GM19238 (cell line): Measurements from ENCODE around the gene TUBA4A.
"Not testable (repeated sequence)": the region's sequence is repeated elsewhere in the genome, so short reads cannot be mapped to it uniquely, and the experiment has no call there.

ENCODE experiments used
- DNase-seq: peaks from one replicate; pipeline ENCODE4 v3.0.0; 2011; ENCODE audit warnings: low spot score; ENCODE audit not compliant: insufficient read length

Gene TUBA4A

DNA sequence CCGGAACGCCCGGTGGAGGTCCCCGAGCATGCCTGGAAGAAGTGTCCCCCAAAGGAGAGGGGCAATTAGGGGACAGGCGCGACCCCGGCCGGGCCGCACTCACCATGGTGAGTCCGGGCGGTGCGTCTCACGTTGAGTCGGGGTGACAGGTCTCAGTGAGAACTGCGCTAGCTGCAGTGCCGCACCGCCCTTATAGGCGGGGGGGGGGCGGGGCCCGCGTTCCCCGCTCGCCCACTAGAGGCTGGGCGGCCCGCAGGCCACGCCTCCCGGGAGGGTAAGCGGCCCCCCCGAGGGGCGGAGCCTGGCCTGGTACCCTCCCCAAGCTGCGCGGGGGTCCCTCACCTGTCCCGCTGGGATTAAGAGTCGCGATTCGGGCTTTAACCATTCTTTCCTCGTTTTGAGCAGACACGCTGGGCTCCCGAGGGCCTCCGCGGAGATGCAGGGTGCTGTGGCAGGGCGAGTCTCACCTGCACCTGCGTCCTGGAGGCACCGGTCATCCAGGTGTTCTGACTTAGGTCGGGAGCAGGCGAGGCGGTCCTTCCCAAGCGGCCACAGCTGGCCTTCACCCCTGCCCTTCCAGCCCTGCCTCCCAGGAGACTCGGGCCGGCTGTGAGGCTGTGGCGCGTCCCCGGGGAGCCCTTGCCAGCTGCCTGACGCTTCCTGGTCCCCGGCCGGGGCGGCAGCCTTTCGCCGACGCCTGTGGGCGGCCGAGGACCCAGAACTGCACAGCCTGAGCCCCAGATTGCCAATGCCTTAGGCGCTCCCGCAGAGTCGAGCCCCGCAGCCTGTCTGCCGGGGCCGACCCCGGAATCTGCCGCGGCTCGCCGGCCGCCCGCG lies at the start of gene TUBA4A:
Gene TUBA4A (minus strand): TSS at position 166 of the 837 bp plus-strand sequence. CDS start 60 bp downstream, at position 106.
- peak; percentile 96 for DNase-seq

DNA sequence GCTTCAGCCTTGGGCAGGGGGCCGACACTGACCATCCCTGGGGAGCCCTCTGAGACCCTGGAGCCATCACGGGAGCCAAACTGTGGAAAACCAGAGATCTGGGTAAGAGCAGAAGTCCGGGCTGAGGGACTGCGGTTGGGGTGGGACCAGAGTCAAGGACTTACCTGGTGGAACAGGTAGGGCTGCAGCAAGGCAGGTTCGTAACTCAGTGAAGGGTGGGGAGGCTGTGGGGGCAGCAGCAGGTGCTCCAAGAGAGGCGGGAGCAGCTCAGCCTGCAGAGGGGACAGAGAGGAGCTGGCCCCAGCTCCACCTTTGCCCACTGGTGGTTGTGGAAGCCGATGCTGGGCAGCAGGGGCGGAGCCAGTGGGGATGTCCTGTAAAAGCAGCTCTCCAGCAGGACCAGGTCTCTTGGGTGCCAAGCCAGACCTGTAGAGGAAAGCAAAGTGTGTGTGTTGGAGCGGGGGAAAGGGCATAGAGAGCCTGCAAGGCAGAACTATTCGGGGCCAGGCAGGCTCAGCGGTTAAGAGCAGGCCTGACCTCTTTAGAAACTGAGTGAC lies 48.8 kb upstream of the TUBA4A start:
- DNase-seq, result no peak

DNA sequence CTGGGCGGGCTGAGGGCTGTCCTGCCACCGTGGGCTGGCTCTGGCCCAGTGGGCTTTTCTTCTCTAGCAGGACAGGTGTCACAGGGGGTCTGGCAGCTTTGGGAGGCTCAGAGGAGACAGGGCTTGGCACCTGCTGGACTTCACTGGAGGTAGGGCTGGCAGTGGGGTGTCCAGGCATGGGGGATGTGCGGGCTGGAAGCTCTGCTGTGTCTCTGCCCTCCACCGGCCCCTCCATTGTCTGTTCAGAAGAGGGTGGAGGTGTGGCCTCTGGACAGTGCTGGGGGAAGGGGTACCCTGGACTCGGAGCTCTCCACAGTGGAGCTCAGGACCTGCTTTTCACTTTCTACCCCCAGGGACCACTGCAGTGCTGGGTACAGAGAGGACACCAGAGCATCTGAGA lies 46.3 kb upstream of the TUBA4A start:
- no peak for DNase-seq

DNA sequence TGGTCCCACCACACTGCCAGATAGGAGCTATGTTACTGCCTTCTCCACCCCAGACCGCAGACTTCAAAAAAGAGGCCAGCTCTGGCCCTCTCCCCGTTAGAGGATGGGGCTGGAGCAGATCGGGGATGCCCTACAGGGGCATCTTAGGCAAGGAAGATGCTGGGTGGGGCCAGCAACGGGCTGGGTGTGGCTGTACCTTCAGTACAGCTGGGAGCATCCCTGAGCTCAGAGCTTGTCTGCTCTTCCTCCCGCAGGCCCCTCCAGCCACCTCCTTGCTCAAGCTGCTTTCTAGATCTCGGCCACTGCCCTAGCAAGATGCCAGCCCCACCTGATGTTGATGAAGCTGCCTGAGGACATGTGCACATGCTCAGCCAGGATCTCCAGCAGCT lies 45.6 kb upstream of the TUBA4A start:
- DNase-seq, result no peak

DNA sequence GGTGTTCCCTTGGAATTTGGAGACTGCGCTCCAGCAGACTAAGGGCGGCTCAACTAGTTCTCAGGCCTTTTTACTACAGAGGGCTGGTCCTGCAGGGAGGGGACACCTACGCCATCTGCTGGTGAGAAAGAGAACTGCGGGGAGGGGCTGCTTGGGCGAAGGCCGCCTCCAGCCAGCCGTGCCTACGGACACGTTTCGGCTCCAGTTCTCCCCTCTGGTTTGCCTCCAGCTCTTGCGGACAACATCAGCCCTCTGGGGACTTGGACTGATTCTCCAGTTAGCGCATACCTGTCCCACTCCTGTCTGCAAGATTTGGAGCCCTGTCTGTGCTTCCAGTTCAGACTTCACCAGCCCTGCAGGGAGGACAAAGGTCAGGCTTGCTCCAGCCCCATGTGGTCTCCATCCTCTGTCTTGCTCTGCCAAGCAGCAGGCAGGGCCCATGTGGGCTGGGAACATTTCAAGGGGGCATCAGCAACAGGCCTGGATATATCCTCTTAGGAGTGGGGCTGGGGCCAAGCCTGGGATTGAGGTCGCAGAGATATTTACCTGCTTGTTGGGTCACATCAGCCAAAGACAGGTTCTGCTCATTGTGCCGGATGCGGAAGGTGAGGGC lies 45.1 kb upstream of the TUBA4A start:
- DNase-seq, result peak; percentile 93

DNA sequence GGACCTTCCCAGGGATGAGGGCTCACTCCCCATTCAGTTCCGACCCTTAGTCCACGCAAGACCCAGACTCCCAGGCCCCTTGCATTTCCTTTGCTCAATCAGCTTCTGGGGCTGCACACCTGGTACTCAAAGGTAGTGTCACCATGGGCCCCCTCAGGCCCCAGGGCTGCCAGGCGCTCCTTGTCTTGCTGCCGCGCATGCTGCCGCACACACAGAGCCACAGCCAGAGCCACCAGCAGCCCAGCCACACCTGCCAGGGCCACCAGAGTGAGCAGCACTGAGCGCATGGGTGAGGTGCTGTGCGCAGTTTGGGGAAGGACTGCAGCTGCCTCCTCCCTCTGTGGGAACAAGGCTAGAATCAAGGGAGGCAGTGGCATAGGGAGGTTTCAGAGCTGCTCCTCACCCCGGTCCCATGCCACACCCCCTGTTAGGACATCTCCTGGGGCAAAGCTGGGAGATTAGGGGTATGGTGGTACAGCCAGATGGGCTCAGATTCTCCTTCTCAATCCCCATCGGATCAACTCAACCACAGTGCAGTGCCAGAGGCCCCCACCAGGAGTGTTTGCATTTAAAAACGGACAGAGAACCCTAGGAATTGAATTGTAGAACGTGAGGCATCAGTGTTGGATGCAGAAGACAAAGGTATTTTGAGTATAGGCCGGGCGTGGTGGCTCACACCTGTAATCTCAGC lies 44.2 kb upstream of the TUBA4A start:
- DNase-seq, result no peak

DNA sequence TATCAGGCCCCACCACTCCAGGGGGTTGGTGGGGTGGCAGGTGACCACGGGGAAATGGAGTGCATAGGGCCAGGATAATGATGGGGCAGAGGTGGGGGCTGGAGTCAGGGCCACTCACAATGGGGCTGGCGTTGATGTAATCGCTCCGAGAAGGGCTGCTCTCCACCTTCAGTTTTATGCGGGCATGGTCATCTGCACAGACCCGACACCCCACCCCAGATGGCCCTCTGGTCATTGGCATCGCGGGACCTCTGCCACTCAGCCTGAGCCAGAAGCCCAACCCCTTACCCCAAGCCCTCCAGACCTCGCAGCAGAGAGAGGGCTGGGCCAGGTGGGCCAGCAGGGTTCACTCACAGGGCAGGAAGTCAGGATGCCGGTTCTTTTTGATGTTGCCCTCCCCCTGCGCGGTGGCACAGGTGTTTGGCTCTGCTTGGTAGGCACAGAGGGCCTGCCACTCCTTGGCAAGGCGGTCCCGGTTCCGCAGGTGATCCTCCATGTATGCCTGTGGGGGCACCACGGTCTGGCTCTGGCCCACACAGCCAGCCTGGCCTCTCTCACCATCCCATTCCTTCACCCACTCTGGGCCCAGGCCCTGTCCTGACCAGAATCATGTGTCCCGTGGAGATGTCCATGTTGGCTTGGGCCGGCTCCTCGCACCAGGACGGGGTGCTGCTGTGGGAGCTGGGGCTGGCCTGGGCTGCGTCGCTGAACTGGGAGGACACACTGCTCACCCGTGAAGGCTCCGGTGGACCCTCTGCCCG lies 43.1 kb upstream of the TUBA4A start:
- no peak for DNase-seq

DNA sequence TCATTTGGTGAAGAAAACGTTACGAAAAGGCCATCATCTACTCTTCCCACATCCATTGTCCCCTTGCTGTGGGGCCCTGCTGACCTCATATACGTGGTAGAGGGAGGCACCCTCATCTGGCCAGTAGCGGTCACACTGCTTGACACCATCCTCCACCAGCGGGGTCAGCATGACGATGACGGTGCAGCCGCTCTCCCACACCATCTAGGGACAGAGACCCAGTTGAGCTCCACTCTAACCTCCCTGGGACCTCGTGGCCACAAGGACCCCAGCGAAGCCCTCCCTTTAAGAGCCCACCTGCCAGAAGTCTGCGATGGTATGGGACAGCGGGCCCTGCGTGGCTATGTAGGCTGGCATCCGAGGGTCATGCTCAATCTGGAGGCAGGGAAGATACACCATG lies 42.4 kb upstream of the TUBA4A start:
- DNase-seq, result no peak

DNA sequence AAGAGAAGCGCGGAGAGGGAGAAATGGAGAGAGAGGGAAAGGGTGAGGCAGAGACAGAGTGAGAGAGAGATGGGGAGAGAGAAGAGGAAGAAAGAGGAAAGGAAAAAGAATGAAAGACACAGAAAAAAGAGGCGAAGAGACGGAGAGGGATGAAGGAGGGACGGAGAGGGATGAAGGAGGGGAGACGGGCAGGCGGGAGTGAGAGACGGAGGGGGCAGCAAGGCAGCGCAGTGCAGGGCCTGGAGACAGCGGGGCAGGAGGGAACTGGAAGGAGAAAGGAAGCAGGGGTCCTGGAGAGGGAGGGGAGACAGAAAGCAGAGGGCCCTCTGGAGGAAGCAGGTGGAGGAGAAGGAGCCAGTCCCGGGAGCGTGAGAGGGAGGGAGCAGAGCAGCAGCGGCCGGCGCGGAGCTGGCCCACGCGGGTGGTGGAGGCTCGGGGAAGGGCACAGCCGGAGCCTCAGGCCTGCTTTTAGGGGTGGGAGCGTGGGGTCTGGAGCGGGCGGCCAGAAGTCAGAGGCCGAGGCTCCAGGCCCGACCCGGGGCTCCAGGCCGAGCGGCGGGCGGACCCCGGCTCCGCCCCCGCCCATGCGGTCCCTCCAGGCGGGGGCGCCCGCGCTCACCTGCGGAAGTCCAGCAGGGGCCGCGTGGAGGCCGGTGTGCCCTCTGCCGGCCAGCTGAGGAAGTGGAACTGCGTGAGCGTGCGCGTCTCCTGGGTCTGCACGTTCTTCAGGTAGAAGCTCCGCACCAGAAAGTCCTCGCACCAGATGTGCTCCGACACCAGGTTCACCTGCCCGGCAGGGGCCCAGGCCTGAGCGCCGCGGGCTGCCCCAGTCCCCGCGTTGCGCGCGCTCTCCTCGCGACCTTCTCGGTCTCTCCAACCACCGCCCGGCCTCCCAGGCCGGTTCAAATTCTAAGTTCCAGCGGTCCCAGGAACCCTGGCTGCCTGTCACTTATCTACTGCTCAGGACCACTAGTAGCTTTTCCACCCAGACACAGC lies 40.9 kb upstream of the TUBA4A start:
- peak; percentile 98 for DNase-seq

DNA sequence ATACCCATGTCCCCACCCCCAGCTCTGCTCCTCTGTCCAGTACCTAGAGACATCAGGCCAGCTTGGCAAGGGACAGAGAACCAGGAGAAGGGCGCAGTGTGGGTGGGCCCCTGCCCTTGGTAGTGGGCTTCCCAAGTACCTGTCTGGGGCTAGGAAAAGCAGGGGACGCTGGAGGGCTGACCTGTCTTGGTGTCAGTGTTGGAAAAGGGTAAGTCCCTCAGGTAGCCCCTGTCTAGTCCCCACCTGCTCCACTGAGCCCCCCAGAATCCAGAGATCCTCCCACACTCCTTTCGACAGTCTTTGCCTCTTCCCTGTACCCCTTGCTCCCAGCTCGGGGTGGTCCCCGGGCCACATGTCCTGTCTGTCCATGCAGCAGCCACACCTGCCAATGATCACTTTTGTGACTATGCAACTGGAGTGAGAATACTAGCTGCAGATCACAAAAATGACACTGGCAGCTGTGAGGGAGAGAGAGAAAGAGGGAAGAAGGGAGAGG lies 40.1 kb upstream of the TUBA4A start:
- no peak for DNase-seq

DNA sequence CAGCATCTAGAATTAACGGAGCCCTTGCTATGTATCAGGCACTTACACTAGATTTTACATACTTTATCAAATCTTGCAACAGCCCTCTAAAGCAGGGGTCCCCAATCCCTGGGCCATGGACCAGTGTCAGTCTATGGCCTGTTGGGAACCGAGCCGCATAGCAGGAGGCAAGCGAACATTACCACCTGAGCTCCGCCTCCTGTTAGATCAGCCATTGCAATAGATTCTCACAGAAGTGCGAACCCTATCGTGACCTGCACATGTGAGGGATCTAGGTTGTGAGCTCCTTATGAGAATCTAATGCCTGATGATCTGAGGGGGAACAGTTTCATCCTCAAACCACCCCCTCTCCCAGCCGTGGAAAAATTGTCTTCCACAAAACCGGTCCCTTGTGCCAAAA lies 38.9 kb upstream of the TUBA4A start:
- no peak for DNase-seq

DNA sequence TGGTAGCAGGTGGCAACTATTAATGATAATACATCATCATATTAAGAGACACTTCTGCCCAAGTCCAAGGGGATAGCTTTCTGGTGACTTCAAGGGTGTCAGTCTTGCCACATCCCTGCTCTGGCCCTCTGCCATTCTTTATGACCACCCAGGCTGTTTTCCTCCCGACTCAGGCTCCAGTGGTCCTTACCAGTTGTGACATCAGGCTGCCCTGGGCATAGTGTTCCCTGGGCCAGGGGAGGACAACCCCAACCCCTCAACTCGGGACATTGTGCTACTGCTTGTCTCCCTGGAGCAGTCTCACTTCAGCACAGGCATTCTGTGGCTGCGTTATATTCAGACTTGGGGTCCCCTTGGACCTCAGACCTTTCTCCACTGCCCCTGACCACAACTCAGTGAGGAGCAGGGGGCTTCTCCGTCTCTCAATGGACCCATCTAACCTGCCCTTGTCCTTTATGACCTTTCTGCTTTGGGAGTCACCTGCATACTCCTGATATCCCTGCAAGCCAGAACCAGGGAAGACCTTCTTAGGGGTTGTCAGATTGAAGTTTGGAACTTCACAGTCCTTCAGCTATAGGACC lies 38.3 kb upstream of the TUBA4A start:
- no peak for DNase-seq

DNA sequence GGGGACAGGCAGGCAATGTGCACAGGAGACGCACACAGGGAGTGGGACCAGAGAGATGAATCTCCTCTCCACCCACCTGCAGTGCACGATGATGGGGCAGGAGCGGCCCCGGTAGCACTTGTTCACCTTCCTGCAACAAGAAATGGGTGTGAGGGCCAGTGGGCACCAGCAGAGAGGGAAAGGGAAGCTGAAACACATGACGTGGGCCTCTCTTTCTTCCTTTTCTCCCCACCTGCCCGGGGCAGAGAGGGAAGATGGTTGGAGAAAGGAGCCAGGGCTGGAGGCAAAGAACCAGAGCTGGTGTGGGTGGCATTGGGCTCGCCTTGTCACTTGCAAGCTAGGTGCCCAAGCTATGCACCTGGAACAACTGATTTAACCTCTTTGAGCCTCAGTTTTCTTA lies 37.7 kb upstream of the TUBA4A start:
- DNase-seq, result no peak

DNA sequence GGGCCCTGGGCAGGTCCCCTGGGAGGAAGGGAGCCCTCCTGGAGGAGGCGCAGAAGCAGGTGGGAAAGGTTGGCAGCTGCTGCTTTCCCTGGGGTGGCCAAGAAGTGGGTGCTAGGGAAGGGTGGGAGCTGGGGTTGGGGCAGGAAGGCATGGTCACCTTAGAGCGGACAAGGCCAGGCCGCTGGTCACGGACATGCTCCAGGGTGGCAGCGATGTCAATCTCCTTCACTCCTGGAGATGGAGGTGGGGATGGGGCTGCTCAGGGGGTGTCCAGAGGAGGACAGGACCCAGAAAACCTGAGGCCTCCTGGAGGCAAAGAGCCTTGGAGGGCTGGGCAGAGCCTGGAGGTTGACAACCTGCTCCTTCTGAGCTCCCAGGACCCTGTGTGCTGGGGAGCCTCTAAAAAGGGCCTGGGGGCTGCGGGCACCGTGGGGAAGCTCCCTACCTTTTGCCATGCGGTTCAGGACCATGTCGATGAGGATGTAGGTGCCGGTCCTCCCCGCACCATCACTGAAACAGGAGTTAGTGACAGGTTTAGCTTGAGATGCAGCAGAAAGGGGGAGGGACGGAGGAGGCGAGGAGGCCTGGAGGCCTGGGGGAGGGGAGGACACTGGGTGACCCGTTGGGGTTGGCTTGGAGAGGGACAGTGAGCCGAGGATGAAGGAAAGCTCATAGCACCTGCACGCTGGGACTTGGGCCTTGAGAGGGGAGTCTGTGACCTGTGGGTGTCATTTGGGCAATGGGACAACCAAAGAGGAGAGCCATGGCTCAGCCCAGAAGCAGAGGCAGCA lies 36.9 kb upstream of the TUBA4A start:
- no peak for DNase-seq

DNA sequence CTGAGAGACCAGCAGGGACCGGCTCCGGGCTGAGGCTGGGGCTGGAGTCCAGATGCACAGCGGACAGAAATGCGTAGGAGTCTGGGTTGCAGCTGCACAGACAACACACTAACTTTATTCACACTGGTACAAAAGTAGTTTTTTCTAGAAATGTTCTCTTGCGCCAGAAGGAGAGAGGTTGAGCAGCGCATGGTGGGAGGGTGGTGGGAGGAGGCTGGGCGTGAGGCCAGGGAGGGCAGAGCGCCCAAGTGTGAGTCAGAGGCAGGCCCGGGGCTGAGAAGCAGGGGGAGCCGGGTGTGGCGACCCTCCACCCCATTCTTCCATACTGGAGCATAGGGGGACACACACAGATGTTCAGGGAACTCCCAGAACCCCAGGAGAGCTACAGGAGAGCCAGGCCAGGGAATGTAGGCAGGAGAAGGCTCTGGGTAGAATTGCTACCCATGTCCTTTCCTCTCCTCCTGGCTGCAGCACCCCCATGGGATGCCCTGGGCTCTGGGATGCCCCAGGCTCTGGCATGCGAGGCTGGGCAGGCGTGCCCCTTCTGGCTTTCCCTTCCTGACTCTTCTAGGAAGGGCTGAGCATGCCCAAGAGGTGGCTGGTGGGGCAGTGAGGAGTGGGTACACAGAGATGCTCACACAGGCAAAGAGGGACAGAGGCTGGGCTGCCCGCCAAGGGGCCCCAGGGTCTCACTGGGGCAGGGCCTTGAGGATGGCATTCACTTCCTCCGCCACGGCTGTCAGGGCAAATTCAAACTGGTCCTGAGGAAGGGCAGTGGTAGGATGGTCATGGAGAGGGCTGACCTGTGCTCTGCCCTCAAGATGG lies 36.0 kb upstream of the TUBA4A start:
- no peak for DNase-seq

DNA sequence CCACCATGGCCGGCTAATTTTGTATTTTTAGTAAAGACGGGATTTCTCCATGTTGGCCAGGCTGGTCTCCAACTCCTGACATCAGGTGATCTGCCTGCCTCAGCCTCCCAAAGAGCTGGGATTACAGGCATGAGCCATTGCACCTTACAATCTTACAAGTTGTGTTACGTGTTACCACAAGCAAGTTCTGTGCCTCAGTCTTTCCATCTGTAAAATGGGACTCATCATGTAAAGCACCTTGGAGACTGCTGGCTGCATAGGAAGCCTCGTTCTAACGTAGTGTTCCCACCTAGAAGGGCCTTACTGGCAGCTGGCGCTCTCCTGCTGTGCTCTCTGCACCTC lies 35.4 kb upstream of the TUBA4A start:
- DNase-seq, result no peak

DNA sequence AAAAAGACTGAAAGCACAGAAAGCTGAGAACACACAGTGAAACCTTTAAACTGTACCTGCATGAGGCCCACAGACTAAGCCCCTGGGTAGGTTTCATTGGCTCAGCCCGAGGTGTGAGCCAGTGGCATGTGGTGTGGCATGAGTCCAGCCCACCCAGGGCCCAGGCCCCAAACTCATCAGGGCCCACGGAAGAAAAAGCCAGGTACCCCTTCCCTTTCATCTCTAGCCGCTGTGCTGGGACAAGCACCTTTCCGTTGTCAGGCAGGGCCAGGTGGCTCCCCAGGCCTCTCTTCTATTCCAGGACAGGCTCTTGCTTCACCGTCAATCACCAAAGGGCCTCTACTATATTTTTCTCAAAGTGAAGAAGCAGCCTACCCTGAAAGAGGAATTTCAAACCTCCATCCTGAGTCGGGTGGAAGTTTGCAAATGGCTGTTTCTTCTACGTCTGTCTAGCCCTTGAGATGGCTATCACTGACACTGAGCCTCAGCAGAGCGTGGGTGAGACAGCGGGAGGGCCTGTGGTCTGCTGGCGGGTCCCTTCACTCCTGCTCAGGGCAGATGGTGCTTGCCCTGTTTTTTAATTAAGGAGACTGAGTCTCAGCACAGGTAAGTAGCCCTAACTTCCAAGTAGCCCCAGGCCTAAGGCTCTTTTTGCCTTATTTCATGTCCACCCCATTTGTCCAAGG lies 34.0 kb upstream of the TUBA4A start:
- DNase-seq, result no peak

DNA sequence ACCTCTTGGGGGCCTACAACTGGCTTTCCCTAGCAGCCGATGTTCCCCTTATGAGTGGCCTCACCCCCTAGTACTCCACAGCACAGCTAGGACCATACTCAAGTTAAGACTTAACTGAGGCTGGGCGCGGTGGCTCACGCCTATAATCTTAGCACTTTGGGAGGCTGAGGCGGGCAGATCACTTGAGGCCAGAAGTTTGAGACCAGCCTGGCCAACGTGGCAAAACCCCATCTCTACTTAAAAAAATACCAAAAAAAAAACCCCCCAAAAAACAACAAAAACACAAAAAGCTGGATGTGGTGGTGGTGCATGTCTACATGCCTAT lies 33.4 kb upstream of the TUBA4A start:
- not testable (repeated sequence) for DNase-seq
